Measurements from ENCODE around the gene MICALL2.

DNA sequence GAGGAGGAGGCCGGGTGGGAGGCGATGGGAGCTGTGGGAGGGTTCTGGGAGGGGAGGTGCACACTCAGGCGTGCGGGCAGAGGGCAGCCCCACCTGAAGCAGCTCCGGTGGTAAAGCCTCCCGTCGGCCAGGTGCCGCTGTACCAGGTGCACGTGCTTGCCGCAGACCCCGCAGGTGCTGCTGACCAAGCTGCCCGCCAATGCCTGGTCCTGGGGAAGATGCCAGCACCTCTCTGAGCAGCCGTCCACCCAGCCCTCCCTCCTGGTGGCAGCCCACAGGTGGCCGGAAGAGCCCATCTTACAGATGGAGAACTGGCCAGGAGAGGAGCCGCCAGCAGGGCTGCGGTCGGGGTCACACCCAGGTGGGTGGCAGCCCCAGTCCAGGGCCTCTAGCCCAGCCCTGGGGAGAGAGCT is 12.6 kb downstream of the MICALL2 start:
- TF ChIP-seq, protein P1, sequence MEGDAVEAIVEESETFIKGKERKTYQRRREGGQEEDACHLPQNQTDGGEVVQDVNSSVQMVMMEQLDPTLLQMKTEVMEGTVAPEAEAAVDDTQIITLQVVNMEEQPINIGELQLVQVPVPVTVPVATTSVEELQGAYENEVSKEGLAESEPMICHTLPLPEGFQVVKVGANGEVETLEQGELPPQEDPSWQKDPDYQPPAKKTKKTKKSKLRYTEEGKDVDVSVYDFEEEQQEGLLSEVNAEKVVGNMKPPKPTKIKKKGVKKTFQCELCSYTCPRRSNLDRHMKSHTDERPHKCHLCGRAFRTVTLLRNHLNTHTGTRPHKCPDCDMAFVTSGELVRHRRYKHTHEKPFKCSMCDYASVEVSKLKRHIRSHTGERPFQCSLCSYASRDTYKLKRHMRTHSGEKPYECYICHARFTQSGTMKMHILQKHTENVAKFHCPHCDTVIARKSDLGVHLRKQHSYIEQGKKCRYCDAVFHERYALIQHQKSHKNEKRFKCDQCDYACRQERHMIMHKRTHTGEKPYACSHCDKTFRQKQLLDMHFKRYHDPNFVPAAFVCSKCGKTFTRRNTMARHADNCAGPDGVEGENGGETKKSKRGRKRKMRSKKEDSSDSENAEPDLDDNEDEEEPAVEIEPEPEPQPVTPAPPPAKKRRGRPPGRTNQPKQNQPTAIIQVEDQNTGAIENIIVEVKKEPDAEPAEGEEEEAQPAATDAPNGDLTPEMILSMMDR (IDR thresholded peaks at IDR 0.05; ENCODE audit: low read depth, low read length, missing input control) = no peak
- TF ChIP-seq TAF1 (conservative IDR thresholded peaks at IDR 0.05) = no peak
- TF ChIP-seq, protein P2, sequence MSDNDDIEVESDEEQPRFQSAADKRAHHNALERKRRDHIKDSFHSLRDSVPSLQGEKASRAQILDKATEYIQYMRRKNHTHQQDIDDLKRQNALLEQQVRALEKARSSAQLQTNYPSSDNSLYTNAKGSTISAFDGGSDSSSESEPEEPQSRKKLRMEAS (IDR thresholded peaks at IDR 0.05) = no peak
- TF ChIP-seq, protein P3, sequence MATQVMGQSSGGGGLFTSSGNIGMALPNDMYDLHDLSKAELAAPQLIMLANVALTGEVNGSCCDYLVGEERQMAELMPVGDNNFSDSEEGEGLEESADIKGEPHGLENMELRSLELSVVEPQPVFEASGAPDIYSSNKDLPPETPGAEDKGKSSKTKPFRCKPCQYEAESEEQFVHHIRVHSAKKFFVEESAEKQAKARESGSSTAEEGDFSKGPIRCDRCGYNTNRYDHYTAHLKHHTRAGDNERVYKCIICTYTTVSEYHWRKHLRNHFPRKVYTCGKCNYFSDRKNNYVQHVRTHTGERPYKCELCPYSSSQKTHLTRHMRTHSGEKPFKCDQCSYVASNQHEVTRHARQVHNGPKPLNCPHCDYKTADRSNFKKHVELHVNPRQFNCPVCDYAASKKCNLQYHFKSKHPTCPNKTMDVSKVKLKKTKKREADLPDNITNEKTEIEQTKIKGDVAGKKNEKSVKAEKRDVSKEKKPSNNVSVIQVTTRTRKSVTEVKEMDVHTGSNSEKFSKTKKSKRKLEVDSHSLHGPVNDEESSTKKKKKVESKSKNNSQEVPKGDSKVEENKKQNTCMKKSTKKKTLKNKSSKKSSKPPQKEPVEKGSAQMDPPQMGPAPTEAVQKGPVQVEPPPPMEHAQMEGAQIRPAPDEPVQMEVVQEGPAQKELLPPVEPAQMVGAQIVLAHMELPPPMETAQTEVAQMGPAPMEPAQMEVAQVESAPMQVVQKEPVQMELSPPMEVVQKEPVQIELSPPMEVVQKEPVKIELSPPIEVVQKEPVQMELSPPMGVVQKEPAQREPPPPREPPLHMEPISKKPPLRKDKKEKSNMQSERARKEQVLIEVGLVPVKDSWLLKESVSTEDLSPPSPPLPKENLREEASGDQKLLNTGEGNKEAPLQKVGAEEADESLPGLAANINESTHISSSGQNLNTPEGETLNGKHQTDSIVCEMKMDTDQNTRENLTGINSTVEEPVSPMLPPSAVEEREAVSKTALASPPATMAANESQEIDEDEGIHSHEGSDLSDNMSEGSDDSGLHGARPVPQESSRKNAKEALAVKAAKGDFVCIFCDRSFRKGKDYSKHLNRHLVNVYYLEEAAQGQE (IDR thresholded peaks at IDR 0.05) = no peak
- TF ChIP-seq SP1 (IDR thresholded peaks at IDR 0.05) = no peak
- no peak for TF ChIP-seq EGR1 (IDR thresholded peaks at IDR 0.05; ENCODE audit: low read depth in 2 of 2)
- TF ChIP-seq RAD21 (IDR thresholded peaks at IDR 0.05) = no peak
- TF ChIP-seq HNF4G (IDR thresholded peaks at IDR 0.05) = no peak
- TF ChIP-seq, protein P4, sequence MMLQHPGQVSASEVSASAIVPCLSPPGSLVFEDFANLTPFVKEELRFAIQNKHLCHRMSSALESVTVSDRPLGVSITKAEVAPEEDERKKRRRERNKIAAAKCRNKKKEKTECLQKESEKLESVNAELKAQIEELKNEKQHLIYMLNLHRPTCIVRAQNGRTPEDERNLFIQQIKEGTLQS (IDR thresholded peaks at IDR 0.05) = no peak
- TF ChIP-seq GABPA (IDR thresholded peaks at IDR 0.05 in 1 of 2, conservative IDR thresholded peaks at IDR 0.05 in 1 of 2) = no peak
- TF ChIP-seq, protein P5, sequence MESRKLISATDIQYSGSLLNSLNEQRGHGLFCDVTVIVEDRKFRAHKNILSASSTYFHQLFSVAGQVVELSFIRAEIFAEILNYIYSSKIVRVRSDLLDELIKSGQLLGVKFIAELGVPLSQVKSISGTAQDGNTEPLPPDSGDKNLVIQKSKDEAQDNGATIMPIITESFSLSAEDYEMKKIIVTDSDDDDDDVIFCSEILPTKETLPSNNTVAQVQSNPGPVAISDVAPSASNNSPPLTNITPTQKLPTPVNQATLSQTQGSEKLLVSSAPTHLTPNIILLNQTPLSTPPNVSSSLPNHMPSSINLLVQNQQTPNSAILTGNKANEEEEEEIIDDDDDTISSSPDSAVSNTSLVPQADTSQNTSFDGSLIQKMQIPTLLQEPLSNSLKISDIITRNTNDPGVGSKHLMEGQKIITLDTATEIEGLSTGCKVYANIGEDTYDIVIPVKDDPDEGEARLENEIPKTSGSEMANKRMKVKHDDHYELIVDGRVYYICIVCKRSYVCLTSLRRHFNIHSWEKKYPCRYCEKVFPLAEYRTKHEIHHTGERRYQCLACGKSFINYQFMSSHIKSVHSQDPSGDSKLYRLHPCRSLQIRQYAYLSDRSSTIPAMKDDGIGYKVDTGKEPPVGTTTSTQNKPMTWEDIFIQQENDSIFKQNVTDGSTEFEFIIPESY (IDR thresholded peaks at IDR 0.05) = no peak
- no peak for TF ChIP-seq YY1 (IDR thresholded peaks at IDR 0.05)
- no peak for TF ChIP-seq JUND (IDR thresholded peaks at IDR 0.05)
- TF ChIP-seq FOXA1 (IDR thresholded peaks at IDR 0.05) = no peak

Data from liver (tissue), 3 donors.